WTC11 (cell line): ENCODE results near the gene PCDHB16.
"Not testable (repeated sequence)": the region's sequence is repeated elsewhere in the genome, so short reads cannot be mapped to it uniquely, and the experiment has no call there.

Experiments
- CTCF ChIP-seq: fragments of 200-600 bp; IDR thresholded peaks from 2 replicates; pipeline ENCODE4 v1.8.0; 2022; ENCODE audit warnings: antibody characterized with exemption
- FOXP4 ChIP-seq: sonication (generic); formaldehyde crosslinking; IDR thresholded peaks from 2 replicates; pipeline ENCODE4 v1.8.0; 2022; ENCODE audit warnings: mild to moderate bottlenecking, missing genetic modification reagents

GRCh38 chr5:141151632-141152031, 30.6 kb upstream of the PCDHB16 start:
- TF ChIP-seq FOXP4, CTCF: not testable (repeated sequence)
